HepG2 (cell line): ENCODE results near the gene RPL41. TPM values are rescaled to one million over a fixed set of nuclear protein-coding genes. Genes with fewer than 3 reads are reported as not detected.

Source experiments
- ARNT2 ChIP-seq: sonication (generic); formaldehyde crosslinking; IDR thresholded peaks from 2 replicates; pipeline ENCODE4 v1.8.0; 2022; ENCODE audit warnings: mild to moderate bottlenecking, low read depth, missing genetic modification reagents, moderate library complexity
- EHMT2 ChIP-seq: fragments of 200-600 bp; sonication (generic); IDR thresholded peaks from 2 replicates; pipeline ENCODE4 v1.7.0; 2017; ENCODE audit warnings: antibody characterized with exemption, low read depth, low read length, borderline replicate concordance
- ELF1 ChIP-seq: sonication (generic); formaldehyde crosslinking; IDR thresholded peaks from 2 replicates; pipeline ENCODE4 v1.4.0; 2020; ENCODE audit warnings: missing genetic modification reagents
- HMG20A ChIP-seq: IDR thresholded peaks from 2 replicates; pipeline ENCODE4 v1.6.1; 2016; ENCODE audit warnings: borderline replicate concordance
- IKZF1 ChIP-seq: fragments of 450-650 bp; IDR thresholded peaks from 2 replicates; pipeline ENCODE4 v1.7.1; 2016
- KDM3A ChIP-seq: IDR thresholded peaks from 2 replicates; pipeline ENCODE4 v1.6.1; 2018; ENCODE audit warnings: low read depth, missing compliant biosample characterization
- MLLT10 ChIP-seq: sonication (generic); formaldehyde crosslinking; IDR thresholded peaks from 2 replicates; pipeline ENCODE4 v1.4.0; 2020; ENCODE audit warnings: missing genetic modification reagents
- MLXIP ChIP-seq: sonication (generic); formaldehyde crosslinking; IDR thresholded peaks from 2 replicates; pipeline ENCODE4 v1.9.0; 2021; ENCODE audit warnings: missing genetic modification reagents, borderline replicate concordance
- NFKB2 ChIP-seq: sonication (generic); formaldehyde crosslinking; IDR thresholded peaks from 2 replicates; pipeline ENCODE4 v1.4.0; 2020; ENCODE audit warnings: missing genetic modification reagents, borderline replicate concordance
- ONECUT2 ChIP-seq: sonication (generic); formaldehyde crosslinking; IDR thresholded peaks from 2 replicates; pipeline ENCODE4 v1.4.0; 2020; ENCODE audit warnings: missing genetic modification reagents
- RBM22 ChIP-seq: fragments of 200-400 bp; formaldehyde crosslinking; optimal IDR thresholded peaks from 2 replicates; pipeline ENCODE3; 2017; ENCODE audit warnings: mild to moderate bottlenecking, low read length, moderate library complexity
- RNF2 ChIP-seq: fragments of 450-650 bp; conservative IDR thresholded peaks from 2 replicates; pipeline ENCODE4 v1.6.1; 2016; ENCODE audit warnings: low read depth
- SIX1 ChIP-seq: sonication (generic); formaldehyde crosslinking; IDR thresholded peaks from 2 replicates; pipeline ENCODE4 v1.4.0; 2020; ENCODE audit warnings: missing genetic modification reagents, borderline replicate concordance
- SKIL ChIP-seq: sonication (generic); formaldehyde crosslinking; IDR thresholded peaks from 2 replicates; pipeline ENCODE4 v1.8.0; 2022; ENCODE audit warnings: missing genetic modification reagents, mild to moderate bottlenecking, moderate library complexity, borderline replicate concordance
- SOX5 ChIP-seq: IDR thresholded peaks from 2 replicates; pipeline ENCODE4 v1.6.1; 2016; ENCODE audit warnings: borderline replicate concordance
- ZBTB44 ChIP-seq: sonication (generic); formaldehyde crosslinking; IDR thresholded peaks from 2 replicates; pipeline ENCODE4 v1.4.0; 2020; ENCODE audit warnings: missing genetic modification reagents
- ZNF205 ChIP-seq: IDR thresholded peaks from 2 replicates; pipeline ENCODE4 v1.6.1; 2018; ENCODE audit warnings: missing biosample characterization, missing genetic modification reagents
- ZNF703 ChIP-seq: sonication (generic); formaldehyde crosslinking; IDR thresholded peaks from 2 replicates; pipeline ENCODE4 v1.5.1; 2020; ENCODE audit warnings: missing genetic modification reagents, mild to moderate bottlenecking, moderate library complexity, borderline replicate concordance
- ZNF720 ChIP-seq: sonication (generic); formaldehyde crosslinking; IDR thresholded peaks from 2 replicates; pipeline ENCODE4 v1.4.0; 2020; ENCODE audit warnings: missing genetic modification reagents
- polyA plus RNA-seq, 8 experiments: library from polyadenylated mRNA; depleted of rRNA in 3 of 8; stranded (reverse) in 7 of 8; unstranded in 1 of 8; fragments of >200 nt; fragmentation: Illumina TruSeq in 4 of 8; extraction: Trizol in 4 of 8; gene quantifications; 2 replicates each; pipeline versions ENCODE4 v1.2.1 to v1.2.3, GENCODE V29; 2011 to 2016; ENCODE audit warnings: low read depth in 4 of 8, missing spikeins in 1 of 8, mixed read lengths in 1 of 8; ENCODE audit not compliant: insufficient read depth in 1 of 8
- total RNA-seq, 5 experiments: library from RNA; depleted of rRNA; stranded (reverse); fragments of >200 nt; fragmentation: Illumina TruSeq; extraction: Trizol; gene quantifications; 2 replicates each; pipeline ENCODE4 v1.2.3, GENCODE V29; 2016; ENCODE audit warnings: low read depth in 1 of 5
- TF ChIP-seq, protein P1 (sequence below): sonication (generic); formaldehyde crosslinking; IDR thresholded peaks from 2 replicates; pipeline ENCODE4 v1.4.0; 2020; ENCODE audit warnings: missing genetic modification reagents
- TF ChIP-seq, protein P2 (sequence below): sonication (generic); formaldehyde crosslinking; IDR thresholded peaks from 2 replicates; pipeline ENCODE4 v1.4.0; 2020; ENCODE audit warnings: missing genetic modification reagents, borderline replicate concordance

Gene RPL41
- total and polyA plus RNA-seq, 2 of the 13 experiments (the other 11 are each of a cell fraction or from before 2014, with no cell fraction given), result 4,012 to 7,670 TPM

DNA sequence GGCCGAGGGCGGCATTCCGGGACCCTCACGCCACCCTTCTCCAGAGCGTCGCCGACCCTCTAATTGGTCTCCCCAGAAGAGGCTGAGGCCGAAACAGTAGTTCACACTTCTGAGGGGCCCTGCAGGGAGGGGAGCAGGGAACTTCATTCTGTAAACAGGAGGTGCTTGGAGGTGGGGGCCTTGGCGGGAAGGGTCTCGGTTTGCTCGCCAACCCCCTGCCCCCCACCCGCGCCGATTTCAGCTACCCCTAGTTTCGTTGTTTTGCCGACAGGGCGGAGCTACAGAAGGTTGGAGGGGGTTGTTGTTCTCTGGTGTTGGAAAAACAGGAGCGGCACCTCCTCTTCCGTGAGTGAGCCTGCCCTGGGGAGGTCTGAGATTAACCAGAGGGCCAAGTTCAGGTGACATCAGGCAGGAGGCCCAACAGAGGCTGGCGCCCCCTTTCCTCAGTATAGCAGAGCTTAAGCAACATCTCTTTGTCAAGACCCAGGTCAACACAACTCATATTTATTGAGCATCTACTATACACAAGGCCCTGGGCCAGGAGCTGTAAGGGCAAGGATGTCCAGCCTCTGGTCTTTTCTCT lies 35.8 kb upstream of the RPL41 start (continued):
- TF ChIP-seq MLXIP, result no peak
- 0 out of 2 replicates have a peak, but pooled peaks have one; percentile 19 for TF ChIP-seq ZNF703 (CRISPR knock-in tag)
- peak; percentile 91; the same call in 1 of the 2 replicates for TF ChIP-seq SKIL
- no peak; the same call in 1 of the 2 replicates for TF ChIP-seq NFKB2
- no peak for TF ChIP-seq MLLT10 (CRISPR knock-in tag)
- TF ChIP-seq, protein P1, sequence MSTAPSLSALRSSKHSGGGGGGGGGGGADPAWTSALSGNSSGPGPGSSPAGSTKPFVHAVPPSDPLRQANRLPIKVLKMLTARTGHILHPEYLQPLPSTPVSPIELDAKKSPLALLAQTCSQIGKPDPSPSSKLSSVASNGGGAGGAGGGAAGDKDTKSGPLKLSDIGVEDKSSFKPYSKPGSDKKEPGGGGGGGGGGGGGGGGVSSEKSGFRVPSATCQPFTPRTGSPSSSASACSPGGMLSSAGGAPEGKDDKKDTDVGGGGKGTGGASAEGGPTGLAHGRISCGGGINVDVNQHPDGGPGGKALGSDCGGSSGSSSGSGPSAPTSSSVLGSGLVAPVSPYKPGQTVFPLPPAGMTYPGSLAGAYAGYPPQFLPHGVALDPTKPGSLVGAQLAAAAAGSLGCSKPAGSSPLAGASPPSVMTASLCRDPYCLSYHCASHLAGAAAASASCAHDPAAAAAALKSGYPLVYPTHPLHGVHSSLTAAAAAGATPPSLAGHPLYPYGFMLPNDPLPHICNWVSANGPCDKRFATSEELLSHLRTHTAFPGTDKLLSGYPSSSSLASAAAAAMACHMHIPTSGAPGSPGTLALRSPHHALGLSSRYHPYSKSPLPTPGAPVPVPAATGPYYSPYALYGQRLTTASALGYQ (CRISPR knock-in tag), result no peak
- TF ChIP-seq KDM3A (CRISPR knock-in tag), result peak; percentile 85
- no peak for TF ChIP-seq ZNF720
- peak; percentile 63 for TF ChIP-seq ELF1 (CRISPR knock-in tag)
- no peak for TF ChIP-seq RNF2
- TF ChIP-seq IKZF1, result no peak
- no peak for TF ChIP-seq EHMT2
- no peak; the same call in 1 of the 2 replicates for TF ChIP-seq HMG20A (CRISPR knock-in tag)
- TF ChIP-seq ZNF205 (CRISPR knock-in tag), result peak; percentile 99
- no peak for TF ChIP-seq RBM22
- no peak for TF ChIP-seq ONECUT2 (CRISPR knock-in tag)
- TF ChIP-seq ZBTB44 (CRISPR knock-in tag), result no peak
- TF ChIP-seq, protein P2, sequence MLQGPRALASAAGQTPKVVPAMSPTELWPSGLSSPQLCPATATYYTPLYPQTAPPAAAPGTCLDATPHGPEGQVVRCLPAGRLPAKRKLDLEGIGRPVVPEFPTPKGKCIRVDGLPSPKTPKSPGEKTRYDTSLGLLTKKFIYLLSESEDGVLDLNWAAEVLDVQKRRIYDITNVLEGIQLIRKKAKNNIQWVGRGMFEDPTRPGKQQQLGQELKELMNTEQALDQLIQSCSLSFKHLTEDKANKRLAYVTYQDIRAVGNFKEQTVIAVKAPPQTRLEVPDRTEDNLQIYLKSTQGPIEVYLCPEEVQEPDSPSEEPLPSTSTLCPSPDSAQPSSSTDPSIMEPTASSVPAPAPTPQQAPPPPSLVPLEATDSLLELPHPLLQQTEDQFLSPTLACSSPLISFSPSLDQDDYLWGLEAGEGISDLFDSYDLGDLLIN (CRISPR knock-in tag), result no peak; the same call in 1 of the 2 replicates
- peak; percentile 74 for TF ChIP-seq SOX5 (CRISPR knock-in tag)
- TF ChIP-seq ARNT2 (CRISPR knock-in tag), result no peak
- TF ChIP-seq SIX1 (CRISPR knock-in tag), result no peak
